HG03342 (cell line): ENCODE data around the gene MAGI2.
"Not testable (repeated sequence)": the region's sequence is repeated elsewhere in the genome, so short reads cannot be mapped to it uniquely, and the experiment has no call there.

ENCODE experiments used
- ATAC-seq: cut with Tn5 transposase; IDR thresholded peaks from one replicate; pipeline ENCODE4 v1.9.1; 2021; ENCODE audit warnings: mild to moderate bottlenecking, moderate library complexity; ENCODE audit not compliant: unreplicated experiment

Gene MAGI2

DNA sequence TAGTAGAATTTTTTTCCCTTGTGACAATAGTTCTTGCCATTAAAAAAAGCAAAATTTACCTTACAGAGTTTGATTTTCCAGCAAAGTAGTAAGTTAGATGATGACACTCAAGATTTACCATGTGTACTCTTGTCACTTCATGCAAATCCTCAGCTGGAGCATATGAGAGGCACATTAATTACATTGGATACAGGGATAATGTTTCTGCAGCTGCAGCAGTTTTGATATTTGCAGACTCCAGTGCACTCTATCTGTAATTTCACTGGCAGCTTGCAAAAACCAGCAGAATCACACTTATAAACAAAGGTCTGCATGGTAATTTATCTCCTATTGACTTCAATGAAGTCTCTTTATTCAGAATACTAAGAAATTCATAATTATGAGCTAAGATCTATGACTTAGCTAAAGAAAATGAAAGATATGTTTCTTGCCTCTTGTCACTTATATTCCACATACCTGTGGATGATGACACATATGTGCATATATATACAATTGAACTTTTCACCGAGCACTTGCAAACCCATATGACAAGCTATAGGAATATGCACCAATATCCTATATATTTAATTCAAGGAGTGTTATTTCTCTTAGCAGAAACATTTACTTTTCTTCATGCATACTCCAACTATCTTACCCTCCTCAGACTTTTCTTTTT lies 1124.3 kb downstream of the MAGI2 start:
- ATAC-seq = no peak

DNA sequence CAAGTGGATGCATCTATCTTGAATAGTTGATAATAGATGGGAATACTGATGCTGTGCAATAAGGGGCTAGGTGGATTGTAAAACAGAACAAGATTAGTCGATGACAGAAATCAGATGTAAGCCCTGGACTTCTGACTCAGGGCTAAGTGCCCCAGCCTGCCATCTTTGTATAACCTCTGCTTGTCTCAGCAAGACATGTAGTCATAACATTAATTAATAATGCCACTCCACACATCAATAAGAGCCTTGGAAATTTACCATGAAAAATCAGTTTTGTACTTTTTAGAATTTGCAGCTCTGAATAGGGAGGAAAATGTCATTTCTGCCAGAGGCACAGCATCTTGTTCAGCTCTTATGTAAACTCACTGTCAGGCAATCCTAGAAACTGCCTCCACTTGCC lies 1125.7 kb downstream of the MAGI2 start:
- ATAC-seq = no peak

DNA sequence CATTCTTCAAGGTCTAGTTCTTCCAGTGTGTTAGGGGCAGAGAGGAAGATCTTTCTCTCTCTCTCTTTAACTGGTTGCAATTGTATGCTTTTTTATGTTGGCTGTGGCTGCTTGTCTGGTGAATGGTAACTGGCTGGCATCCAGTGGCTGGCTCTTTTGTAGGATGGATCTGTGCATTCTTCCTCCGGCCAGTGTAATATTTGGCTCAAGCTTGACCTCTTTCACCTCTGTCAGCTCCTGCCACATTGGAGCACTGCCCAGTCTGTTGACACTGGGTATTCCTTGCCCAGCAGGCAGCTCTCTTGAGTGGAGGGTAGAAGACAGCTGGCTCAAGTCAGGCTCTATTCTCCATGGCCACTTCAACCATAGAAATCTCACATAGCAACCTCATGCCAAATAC lies 1126.6 kb downstream of the MAGI2 start:
- ATAC-seq = no peak

DNA sequence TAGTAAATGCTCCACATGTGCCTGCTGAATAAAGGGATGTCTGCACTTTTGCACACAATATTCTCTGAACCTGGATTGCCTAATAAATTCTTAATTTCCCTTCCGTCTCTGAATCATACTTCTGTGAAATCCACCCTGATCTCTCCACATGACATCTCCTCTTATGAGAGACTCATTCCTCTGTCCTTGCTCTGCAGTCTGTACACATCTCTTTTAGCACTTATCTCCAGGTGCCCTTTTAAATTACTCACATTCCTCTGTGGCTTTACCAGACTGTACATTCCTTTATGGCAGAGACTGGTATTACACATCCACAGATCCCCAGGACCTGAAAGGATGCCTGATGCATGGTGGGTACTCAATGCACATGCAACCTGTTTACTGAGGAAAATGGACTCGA lies 1127.3 kb downstream of the MAGI2 start:
- ATAC-seq = no peak

DNA sequence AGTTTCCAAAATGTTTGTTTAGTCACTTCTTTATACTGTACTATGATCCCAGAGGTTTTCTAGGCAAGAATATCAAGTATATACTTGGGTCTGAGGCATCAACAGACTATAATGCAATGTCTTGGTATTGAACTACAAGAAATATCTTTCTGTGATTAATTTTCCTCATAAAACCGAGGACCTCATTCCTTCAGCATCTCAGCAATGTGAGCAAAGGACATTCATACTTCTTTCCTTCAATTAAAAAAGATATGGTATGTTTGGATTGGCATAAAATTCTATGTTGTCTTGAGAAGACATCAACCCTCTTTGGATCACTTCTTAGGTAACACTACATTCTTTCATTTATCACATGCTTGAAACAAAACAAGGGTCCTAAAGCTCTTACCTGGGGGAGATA lies 1130.3 kb downstream of the MAGI2 start:
- ATAC-seq = no peak

DNA sequence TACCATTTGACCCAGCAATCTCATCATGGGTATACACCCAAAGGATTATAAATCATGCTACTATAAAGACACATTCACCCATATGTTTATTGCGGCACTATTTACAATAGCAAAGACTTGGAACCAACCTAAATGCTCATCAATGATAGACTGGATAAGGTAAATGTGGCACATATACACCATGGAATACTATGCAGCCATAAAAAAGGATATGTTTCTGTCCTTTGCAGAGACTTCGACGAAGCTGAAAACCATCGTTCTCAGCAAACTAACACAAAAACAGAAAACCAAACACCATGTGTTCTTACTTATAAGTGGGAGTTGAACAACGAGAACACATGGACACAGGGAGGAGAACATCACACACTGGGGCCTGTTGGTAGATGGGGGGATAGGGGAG lies 1131.2 kb downstream of the MAGI2 start:
- not testable (repeated sequence) for ATAC-seq

DNA sequence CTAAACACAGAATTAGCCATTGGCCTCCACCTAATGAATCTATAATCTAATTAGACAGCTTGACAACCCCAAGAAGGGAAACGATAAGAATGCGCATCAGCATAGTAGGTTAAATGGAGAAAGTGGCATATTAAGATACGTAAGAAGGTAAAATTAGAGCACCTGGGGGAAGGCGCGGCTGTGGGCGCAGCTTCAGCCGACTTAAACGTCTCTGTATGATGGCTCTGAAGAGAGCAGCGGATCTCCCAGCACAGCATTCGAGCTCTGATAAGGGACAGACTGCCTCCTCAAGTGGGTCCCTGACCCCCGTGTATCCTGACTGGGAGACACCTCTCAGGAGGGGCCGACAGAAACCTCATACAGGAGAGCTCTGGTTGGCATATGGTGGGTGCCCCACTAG lies 1136.1 kb downstream of the MAGI2 start:
- no peak for ATAC-seq

DNA sequence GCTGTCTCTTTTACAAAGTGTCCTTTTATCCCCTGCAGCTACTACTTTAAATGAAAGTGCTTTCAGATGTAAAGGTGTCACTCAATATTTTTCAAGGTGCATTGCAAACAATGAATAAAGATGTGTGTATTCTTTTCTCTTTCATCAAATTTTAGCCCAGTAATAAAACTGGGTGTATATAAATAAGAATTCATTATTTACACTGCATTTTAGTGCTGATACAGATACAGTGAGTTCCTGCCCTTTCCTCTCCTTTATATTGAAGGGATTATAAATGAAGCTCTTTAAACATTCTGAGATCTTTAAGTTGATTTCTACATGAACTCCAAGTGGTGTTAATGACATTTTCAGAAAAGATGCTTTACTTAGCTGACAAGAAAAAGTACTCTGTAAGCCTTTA lies 1137.4 kb downstream of the MAGI2 start:
- ATAC-seq = no peak

DNA sequence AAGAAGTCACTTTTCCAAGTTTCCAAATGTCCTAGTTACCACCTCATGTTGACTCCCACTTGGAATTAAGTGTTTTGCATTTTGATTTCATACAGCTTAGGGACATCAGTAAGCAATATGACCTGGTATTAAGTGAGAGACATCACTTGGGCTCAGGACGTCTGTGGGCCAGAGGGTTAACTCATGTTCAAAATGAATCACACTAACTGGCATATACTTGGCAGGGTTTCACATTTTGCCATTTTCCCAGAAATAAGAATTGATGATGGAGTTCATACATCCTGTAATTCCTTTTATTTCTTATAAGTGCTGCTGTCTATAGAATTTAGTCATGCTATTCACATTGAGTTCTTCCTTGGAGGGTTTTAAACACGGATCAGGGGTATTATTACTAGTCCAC lies 1138.3 kb downstream of the MAGI2 start:
- no peak for ATAC-seq

DNA sequence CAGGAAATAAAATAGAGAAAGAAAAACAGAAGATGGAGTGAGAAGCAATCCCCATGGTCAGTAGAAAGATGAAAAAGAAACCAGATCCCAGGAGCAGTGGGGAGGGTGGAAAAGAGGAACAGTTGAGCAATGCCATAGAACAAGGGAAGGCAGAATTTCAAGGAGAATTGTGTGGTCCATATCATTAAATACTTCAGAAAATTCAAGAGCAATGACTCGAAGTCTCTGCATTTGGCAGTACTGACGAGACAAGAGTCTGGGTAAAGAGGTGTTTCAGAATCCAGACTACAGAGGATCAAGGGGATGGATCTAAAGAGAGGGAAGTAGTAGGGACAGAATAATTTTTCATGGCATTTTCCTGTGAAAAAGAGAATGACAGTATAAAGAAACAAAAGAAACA lies 1142.3 kb downstream of the MAGI2 start:
- no peak for ATAC-seq

DNA sequence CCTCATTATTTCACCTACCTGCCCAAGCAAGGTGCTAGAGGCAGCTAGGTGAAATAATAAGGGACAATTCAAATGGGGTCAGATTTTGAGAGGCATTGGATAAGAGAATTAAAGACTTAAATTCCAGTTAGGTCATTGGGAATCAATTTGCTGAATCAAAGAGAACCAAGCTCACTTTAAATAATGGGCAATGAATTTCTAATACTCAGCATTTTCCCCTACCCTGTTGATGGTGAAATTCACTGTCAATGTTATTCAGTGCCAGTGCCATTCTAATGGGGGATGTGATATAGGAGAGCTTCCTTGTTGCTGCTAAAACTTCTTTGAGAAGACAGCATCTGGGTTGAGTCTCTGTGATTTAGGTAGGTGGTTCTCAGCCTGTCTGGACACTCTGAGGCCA lies 1145.6 kb downstream of the MAGI2 start:
- ATAC-seq = no peak

DNA sequence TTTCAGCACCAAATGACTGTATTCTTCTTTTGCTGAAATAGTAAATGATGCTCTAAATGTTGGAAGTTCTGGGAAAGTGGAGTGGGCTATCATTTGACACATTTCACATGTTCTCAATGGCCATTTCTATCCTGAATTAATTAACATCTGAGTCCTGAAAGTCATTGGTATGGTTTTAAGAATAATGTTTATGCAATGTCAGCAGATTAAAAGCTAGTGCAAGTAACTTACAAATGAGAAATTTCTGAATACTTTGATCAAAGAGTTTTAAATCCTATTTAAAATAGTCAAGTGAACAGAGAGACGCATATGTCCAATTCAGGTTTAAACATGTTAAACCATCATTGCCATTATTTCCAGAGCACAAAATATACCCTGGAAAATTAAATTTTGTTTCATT lies 1146.8 kb downstream of the MAGI2 start:
- ATAC-seq = no peak

DNA sequence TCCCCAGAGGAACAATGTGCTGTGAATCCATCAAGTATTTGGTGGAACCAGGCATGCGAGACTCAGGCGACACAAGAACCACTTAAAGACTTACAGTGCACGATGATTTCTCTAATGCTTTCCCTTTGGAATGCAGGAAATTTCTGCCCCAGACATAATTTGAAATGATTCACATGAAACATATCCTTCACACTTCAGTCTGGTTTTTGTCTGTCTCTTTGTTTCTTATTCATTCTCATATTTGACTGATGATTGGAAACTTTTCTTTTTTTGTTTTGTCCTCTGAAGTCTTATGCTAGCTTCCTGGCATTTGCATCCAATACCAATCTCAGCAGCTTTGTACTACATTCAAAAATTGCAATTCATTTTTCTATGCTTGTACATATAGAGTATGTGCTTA lies 1152.1 kb downstream of the MAGI2 start:
- no peak for ATAC-seq

DNA sequence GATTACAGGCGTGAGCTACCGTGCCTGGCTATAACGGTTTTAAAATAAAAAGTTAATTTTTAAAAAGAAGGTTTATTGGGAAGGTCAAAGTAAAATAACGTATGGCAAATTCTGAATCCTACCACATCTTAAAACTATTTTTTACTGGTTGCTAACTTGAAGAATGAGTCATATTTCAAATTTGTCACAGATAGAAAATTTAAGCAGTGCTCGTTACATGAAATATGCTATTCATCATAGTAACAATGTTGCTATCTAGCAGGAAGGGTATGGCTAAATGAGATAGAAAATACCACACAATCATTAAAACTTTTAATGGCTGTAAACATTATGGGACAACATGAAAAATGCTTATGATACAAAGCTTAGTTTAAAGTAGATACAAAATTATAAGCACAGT lies 1154.4 kb downstream of the MAGI2 start:
- no peak for ATAC-seq

DNA sequence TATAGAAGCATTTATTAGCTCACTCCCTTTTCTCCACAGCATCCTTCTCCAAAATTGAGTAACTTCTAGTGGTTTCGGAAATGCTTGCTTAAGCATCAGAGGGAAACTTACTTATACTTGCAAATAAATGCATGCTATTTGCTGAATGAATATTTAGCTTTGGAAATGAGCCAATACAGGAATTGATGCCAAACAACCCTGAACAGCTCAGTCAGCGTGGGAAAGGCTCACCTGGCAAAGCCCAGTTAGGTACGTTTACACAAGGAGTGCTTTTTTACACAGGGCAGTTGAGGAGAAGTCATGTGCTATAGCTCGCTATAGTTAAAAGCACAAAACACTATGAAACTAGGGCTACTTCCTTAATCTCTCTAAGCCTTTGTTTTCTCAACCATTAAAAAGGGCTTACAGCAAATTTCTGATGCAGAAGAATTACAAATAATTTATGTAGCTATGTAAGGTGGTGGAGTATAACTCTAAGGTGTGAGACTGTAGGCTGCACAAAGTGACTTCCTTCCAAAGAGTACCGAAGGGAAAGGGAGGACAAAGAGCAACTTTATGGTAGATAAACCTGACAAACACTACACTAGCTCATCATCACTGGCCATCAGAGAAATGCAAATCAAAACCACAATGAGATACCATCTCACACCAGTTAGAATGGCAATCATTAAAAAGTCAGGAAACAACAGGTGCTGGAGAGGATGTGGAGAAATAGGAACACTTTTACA lies 1156.7 kb downstream of the MAGI2 start:
- no peak for ATAC-seq

DNA sequence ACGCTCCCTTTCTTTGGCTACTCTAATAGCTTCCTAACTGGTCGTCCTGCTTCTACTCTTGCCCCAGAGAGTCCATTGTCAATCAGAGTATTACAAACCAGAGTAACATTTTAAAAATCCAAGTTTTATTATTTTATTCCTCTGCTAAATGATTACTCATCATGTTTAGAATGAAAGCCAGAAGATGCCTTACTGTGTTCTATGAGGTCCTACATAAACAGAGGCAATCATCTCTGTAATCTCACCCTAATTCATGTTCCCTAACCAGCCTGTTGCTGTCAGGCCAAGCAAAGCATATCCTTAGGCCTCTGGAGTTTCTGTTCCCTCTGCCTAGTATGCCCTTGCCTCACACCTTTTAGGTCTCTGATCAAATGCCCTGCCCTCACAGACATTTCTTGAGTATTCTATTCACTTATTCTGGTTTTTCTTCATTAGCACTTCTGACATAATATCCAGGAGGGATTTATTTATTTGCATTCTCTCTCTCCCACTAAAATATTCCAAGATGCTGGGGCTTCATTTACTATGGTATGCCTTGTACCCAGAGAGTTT lies 1157.3 kb downstream of the MAGI2 start:
- no peak for ATAC-seq

DNA sequence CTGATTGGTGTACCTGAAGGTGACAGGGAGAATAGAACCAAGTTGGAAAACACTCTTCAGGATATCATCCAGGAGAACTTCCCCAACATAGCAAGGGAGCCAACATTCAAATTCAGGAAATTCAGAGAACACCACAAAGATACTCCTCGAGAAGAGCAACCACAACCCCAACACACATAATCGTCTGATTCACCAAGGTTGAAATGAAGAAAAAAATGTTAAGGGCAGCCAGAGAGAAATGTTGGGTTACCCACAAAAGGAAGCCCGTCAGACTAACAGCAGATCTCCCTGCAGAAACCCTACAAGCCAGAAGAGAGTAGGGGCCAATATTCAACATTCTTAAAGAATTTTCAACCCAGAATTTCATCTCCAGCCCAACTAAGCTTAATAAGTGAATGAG lies 1164.0 kb downstream of the MAGI2 start:
- not testable (repeated sequence) for ATAC-seq

DNA sequence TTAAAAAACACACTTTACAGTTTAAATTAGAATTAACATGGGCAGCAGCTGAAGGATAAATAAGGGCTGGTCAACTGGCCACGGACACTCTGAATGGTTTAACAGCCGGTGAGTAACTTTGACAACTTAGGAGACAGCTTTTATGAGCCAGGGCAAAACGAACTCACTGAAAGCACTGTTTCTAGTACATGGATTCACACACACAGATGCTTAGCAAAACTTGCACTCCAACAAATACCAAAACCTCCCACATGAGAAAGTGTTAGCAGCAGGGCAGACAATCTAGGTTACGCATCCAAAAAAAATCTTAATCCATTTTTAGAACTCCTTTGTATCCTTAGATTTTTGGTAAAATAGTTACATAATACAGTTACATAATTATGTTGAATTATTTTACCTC lies 1168.5 kb downstream of the MAGI2 start:
- ATAC-seq = no peak

DNA sequence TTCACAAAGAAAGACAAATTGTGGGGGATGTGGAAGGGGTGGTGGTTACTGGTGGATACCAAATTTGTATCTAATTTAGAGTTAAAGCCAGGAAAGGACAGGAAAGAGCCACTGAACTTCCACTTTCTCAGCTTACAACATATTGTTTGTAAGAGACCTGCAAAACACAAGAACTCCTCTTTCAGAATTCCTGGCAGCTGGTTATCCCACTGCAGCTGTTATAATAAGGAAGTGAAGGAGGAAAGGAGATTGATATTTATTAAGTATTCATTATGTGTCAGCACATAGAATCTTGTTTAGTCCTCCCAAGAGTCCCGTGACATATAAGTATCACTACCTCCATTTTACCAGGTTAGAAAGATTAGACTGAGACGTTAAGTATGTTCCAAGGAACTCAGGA lies 1173.2 kb downstream of the MAGI2 start:
- no peak for ATAC-seq

DNA sequence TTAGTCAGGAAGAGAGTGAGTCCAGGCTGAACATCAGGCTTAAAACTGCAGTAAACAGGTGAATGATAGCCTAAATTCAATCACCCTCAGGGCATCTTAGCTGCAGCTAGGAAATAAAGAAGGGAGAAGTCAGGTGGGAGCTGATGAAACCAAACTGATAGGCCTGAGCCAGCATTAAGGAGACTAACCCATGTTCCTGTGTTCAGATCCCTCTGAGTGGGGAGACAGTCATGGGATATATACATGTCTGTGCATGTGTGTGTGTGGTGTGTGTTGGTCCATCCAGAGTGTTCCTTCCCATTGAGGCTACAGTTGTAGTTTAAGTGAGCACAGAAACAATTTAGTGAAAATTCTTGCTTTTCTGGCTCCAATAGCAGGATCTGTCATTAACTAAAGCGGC lies 1174.0 kb downstream of the MAGI2 start:
- ATAC-seq = no peak

DNA sequence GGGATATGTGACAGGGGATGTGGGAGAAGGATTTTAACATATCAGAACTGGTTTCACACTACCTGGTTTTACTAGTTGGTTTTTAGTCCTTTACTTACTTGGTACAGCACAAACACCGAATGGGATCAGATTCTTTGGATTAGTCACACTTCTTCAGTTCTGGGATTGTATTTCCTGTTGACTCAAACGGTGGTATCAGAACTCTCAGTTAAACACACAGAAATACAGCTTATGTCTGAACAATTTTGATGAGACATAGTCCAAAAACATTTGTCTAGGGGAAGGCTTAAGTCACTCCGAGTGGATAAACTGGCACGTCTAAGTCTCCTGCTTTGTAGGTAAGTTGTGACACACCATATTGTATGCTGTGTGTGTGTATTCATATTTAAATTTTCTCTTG lies 1174.4 kb downstream of the MAGI2 start:
- ATAC-seq = no peak

DNA sequence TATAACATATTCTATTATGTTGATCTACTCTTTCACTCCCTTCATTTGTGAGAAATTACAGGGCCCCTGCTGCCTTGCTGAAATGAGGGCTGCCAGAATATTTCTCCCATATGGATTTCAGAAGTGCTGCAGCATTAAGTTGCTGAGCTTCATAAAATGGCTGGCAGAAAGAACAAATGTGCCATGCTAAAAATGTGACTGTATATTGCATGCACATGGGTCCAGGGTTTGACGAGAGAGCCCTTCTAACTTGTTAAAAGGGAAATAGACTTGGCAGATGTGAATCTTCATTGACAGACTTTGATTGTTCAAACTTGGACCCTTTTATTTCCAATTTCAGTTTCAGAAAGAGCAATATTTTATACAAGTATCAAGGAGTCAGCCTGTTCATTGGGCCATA lies 1186.3 kb downstream of the MAGI2 start:
- ATAC-seq = no peak

DNA sequence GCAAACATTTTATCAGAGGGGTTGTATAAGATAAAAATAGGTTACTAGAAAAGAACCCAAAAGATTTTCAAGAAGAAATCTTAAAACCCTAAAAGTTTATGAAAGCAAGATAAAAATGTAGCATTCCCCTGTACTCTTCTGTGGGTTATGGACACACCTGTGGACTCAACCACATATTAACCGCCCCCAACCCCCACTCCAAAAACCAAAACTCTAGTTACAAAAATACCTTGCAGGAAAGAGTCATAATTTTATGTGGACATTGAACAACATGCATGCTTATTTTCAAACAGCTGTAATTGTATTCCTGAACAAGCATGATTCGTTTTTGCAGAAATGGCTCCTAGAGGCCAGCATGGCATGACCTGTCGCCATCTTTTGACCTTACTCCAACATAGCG lies 1188.0 kb downstream of the MAGI2 start:
- ATAC-seq = no peak
